Stimulated activated CD4-positive, alpha-beta T cell treated with anti-CD3 and anti-CD28 coated beads, Interleukin-1b, Interleukin-23, amount 100 ng/mL, for 4 hours (primary cell): ENCODE data around the gene CDH11.

Source experiments
- DNase-seq, 2 donors: peaks; one replicate each; pipeline ENCODE4 v3.0.0-alpha.2; 2020; ENCODE audit warnings: low read depth in 2 of 2

The CDH11 gene

GRCh38 chr16:65121870-65122723 lies at the start of gene CDH11:
Gene CDH11 (minus strand): TSS chr16:65122063. CDS start chr16:65004869, 117,194 bp downstream.
- DNase-seq, result no peak

- DNase-seq, result no peak
These were observed 32.5 kb upstream of the CDH11 start for GRCh38 chr16:65154321-65154720.

- no peak for DNase-seq
These were observed 31.7 kb upstream of the CDH11 start for GRCh38 chr16:65153365-65154105.

GRCh38 chr16:65148804-65149203 lies 26.9 kb upstream of the CDH11 start:
- no peak for DNase-seq

GRCh38 chr16:65142276-65142675 lies 20.4 kb upstream of the CDH11 start:
- no peak for DNase-seq

- no peak for DNase-seq
These were observed 14.8 kb upstream of the CDH11 start for GRCh38 chr16:65136681-65137080.

GRCh38 chr16:65126845-65127624 lies 5.2 kb upstream of the CDH11 start:
- DNase-seq, result no peak

GRCh38 chr16:65125871-65126270 lies 4.0 kb upstream of the CDH11 start:
- DNase-seq, result no peak

GRCh38 chr16:65125322-65125721 lies 3.5 kb upstream of the CDH11 start:
- no peak for DNase-seq

GRCh38 chr16:65124596-65124995 lies 2.7 kb upstream of the CDH11 start:
- DNase-seq, result no peak

- DNase-seq, result no peak
These were observed 2.3 kb upstream of the CDH11 start for GRCh38 chr16:65124212-65124548.

- DNase-seq, result no peak
These were observed 1.7 kb upstream of the CDH11 start for GRCh38 chr16:65123396-65124211.

GRCh38 chr16:65122724-65123395 lies 997 bp upstream of the CDH11 start:
- no peak for DNase-seq

GRCh38 chr16:65120831-65121721 lies 787 bp downstream of the CDH11 start:
- DNase-seq, result no peak

GRCh38 chr16:65120461-65120830 lies 1.4 kb downstream of the CDH11 start:
- DNase-seq, result no peak

GRCh38 chr16:65119901-65120401 lies 1.9 kb downstream of the CDH11 start:
- no peak for DNase-seq

GRCh38 chr16:65119435-65119834 lies 2.4 kb downstream of the CDH11 start:
- no peak for DNase-seq

- DNase-seq, result no peak
These were observed 3.0 kb downstream of the CDH11 start for GRCh38 chr16:65118871-65119270.

- no peak for DNase-seq
These were observed 3.9 kb downstream of the CDH11 start for GRCh38 chr16:65117811-65118448.
